GM18520 (cell line): ENCODE measurements around the gene LRRC51.

ENCODE experiments used
- ATAC-seq: cut with Tn5 transposase; IDR thresholded peaks from one replicate; pipeline ENCODE4 v1.9.1; 2021; ENCODE audit not compliant: unreplicated experiment

Gene LRRC51, protein sequence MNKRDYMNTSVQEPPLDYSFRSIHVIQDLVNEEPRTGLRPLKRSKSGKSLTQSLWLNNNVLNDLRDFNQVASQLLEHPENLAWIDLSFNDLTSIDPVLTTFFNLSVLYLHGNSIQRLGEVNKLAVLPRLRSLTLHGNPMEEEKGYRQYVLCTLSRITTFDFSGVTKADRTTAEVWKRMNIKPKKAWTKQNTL

GRCh38 chr11:72080326-72081183 is at the start of gene LRRC51, which contains the start of gene NUMA1:
Gene LRRC51 (plus strand): TSS chr11:72080850. CDS start chr11:72089084, 8,234 bp downstream.
Gene NUMA1 (minus strand): TSS chr11:72080542. CDS start chr11:72035943, 44,599 bp downstream.
- peak; percentile 88 for ATAC-seq

GRCh38 chr11:72036687-72037086 is 44.0 kb upstream of the LRRC51 start:
- no peak for ATAC-seq

DNA sequence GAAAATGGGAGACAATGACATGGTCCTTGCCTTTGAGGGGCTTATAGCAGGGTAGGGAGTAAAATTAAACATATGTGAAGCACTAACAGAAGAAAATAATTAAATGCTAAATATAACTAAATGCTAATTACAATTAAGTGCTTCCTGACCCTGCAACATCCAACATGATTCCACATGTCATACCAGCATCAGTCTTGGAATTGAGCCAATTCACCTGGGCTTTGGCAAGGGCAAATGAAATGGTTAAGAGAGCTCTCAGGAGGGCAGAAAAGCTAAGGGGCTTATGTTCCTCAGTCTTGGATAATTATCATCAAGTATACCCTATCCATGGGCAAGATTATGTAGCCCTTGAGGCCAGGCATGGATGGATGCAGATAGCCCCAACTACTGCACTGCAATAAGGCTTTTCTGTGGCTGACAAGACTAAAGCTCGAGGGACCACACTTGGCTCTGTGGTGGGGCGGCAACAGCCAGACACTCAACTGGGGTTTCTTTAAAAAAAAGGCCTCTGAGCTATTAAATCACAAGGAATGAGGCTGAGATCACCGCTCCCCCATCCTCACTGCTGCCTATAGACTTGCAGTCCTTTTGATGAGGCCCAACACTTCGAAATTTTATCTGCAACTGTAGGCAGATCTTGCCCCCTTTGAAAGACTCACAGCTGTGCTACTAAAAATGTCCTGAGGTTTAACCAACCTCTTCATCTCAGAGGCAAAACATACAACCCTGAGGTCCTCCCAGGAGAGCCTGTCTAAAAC is 42.9 kb upstream of the LRRC51 start:
- no peak for ATAC-seq

DNA sequence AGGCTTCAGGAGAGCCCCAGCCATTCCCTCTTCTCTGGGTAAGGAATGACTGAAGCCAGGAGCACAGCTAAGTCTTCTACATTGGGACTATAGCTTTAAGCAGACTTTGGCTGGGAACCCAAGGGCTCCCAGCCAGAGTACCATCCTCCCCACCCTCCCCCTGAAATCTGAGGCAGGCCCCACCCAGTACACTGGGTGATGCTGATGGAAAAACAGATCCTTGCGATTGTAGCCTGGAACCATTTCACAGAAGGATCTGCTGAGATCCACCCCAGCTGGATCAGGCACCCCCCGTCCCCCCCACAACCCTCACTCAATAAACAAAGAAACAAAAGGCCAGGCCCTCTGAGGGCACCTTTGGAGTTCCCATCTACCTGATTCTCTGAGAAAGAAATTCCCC is 42.2 kb upstream of the LRRC51 start:
- no peak for ATAC-seq

DNA sequence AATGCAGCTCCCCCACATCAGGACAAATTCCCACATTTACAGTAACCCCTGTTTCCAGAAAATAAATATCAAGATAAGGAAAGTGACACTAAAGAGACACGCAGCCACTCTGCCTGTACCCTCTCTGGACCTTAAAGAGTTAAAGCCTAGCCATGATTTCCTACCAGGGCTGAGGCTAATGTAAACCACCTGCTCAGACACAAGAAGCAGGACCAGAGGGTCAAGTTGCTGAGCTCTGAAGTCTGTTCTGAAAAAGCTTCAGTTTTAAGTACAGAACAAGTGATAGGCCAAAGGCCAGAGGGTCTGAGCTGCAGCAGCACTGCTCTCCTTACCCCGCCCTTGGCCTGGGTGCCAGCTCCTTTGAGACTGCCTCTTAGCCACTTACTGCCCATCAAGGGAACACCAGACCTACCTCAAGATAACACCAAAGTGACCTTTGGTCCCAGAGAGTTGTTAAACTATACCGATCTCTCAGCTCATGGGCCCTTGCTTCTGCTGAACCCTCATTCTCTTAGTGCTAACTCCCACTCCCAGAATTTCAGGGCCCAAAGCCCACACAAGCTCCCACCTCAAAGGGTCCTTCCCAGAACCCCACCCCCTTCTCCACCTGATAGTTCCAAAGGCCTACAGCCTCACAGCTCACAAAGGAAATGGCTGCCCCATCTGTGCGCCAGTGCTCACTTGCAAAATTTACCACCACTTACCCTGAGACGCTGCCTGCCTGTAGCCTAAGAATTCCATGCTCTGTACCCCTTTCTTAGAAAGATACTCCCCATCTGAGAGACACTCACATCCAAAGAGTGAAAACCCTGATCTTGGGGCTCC is 41.4 kb upstream of the LRRC51 start:
- no peak for ATAC-seq

- no peak for ATAC-seq
Measured at GRCh38 chr11:72039856-72040401, 40.7 kb upstream of the LRRC51 start.

GRCh38 chr11:72040491-72041363 is 39.9 kb upstream of the LRRC51 start:
- ATAC-seq: no peak

DNA sequence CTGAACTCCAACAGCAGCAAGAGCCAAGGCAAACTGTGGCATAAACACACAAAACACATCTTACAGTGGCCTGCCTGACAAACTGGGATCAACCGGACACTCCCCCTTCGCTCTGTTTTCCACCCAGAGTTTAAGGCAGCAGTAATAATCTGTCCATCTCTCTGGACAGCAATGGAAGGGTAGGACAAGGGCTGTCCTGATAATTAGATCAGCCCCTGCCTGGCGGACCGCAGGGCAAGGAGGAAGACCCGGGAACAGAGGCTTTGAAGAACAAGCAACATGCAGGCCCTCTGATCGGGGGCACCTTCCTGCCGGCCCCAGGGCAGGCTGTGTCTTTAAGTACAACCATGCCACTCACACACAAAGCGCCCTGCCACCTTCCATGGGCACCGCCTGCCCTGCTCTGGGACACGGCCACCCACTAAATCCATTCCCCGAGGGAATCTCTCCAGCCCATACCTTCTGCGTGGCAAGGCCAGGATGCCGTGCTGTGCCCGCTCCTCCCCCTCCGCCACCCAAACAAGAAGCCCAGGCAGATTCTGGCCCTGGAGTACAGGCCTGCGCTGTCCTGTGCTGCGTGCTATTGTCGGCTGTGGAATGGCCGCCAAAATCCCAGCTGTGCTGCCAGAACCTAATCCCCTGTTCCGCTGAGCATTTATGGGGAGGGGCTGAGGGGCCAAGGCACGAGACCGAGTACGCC is 39.1 kb upstream of the LRRC51 start:
- no peak for ATAC-seq

DNA sequence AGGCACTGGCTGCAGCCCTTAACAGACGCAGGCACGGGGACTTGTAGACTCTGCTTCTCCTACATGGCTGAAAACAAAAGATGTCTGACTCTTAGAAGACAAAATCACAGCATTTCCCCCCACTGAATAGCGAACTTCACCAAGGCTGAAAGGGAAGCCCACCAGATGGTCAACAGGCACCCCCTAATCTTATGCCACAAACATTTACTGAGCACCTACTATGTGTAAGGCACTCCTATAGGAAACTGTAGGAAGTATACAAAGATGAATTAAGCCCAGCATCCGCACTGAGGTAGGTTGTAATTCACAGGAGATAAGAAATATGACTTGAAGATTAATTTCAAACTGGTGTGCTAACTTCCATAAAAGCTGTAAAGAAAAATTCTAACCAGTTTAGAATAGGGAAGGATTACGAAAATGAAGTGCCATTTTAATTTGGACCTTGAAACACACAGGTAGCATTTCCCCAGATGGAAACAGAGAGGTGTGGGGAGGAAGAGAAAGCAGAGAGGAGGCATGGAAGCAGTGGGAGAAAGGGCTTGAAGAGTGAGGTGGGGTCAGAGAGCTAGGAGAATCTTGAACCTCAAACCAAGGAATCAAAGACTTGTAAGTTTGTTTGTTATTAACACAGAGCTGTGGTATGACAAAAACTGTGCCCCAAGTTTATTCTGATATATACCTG is 38.4 kb upstream of the LRRC51 start:
- no peak for ATAC-seq

GRCh38 chr11:72045849-72046248 is 34.8 kb upstream of the LRRC51 start:
- no peak for ATAC-seq

DNA sequence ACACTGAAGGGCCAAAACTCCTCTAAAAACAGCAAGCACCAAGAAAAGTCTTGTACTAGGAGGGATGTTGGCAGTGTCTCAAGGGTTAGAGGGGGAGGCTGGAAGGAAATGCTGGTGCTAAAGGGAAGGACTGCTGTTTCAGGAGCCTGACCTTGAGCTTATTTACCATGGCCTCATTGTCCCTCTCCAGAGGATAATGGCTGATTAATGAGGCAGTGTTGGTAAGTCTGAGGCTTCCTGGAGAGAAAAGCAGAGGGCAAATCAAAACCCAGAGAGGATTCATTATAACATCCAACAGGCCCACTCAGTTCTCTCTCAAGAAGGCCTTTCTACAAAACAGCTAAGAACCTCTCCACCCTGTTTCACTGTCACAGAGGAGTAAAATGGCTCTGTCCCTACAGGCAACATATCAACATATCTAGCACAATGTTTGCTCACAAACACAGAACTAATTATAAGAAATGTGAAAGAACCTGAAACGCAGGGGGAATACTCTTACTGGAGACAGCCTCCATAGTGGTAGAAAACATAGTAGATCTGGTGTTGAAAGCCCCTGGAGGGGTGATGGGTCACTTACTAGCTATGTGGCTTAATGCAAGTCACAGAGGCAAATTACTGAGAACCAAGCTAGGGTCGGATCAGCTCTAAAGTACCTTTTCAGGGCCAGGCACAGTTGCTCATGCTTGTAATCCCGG is 31.7 kb upstream of the LRRC51 start:
- no peak for ATAC-seq

- no peak for ATAC-seq
Measured at GRCh38 chr11:72058416-72059034, 22.1 kb upstream of the LRRC51 start.

DNA sequence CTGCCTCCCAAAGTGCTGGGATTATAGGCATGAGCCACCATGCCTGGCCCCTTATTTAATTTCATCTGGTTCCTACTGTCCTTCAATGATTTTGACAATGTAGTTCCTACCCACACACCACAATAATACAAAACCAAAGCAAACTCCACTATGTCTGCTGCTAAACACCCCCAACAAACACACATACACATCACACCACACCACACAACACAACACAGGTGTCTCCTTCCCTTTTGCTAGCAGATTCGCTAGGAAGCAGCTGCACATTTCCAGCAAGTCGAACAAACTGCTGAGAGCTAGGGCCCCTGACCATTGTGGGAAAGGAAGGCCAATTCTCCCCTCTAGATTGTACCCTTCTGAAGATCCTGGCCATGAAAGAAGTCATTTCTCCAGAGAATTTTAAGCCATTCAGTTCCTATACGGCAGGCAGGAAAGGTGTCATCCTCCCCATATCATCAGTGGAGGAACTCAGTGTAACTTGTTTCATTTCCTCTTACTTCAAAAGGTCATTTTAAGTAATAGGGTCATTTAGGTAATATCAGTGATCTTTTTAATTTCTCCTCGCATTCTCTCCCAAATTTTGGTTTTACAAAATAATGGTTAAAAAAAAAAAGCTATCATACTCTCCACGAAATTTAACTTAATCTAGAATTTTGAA is 18.8 kb upstream of the LRRC51 start:
- ATAC-seq: no peak

GRCh38 chr11:72066855-72067254 is 13.8 kb upstream of the LRRC51 start:
- ATAC-seq: no peak

DNA sequence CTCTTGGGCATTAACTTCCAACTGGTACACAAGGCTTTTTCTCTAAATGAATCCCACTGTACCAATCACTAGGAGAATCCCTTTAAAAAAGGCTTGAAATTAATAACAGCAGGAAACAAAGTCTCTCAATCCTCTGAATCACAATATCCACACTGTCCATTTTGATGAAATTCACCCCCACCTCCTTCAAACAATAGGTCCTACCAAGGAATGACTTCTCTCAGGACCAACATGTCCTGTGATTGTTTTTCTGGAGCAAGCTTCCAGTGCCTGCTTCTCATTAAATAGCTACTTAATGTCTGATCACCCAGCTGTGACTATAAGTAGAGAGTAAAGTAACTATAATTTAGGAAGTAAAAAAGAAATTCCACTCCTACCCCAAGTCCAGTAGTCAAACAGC is 13.4 kb upstream of the LRRC51 start:
- ATAC-seq: no peak

DNA sequence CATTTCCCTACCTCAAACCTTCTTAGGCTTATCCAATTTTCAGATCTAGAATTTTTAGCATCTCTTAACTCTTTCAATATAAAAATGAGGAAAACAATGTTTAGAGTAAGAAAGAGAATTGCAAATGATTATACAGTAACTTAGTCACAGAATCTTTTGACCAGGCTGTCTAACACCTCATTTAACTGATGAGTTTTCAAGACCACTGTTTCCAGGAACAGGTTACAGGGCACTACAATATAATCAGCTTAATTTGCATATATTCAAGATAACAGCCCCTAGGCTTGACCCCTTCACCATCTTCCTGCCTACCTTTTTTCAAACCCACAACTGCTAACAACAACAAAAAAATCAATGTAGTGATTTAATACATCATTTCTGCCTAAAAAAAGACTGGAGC is 13.0 kb upstream of the LRRC51 start:
- ATAC-seq: no peak

GRCh38 chr11:72069200-72069599 is 11.4 kb upstream of the LRRC51 start:
- ATAC-seq: no peak
